Measurements from ENCODE around the gene EPN2. TPM values are rescaled to one million over a fixed set of nuclear protein-coding genes. Genes with fewer than 3 reads are reported as not detected.

EPN2 gene
- total RNA-seq, 2 experiments from 2014 or later = 20.1 to 20.4 TPM

DNA sequence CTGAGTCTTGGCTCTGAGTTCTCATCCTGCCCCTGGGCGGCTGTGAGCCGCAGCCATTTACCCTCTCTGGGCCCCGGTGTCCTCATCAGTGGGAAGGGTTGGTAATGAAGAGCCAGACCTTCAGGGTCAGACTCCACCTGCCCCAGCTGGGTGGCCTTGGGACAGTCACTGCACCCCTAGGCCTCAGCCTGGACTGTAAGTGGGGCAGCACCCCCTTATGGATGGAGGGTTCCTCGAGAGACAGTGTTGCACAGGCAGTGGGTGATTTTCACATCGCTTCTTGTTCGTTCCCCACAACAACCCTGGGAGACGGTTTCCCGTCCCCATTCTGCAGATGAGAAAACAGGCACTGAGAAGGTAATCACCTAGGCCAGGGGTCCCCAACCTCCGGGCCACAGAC lies 64.8 kb downstream of the EPN2 start:
- Histone ChIP-seq H3K79me2 (ENCODE audit: insufficient read depth, low read depth, low read length) (no peaks in the 10 kb centered on the region), H2AFZ (ENCODE audit: low read length) (no peak overlapping the region), H3K4me2 (ENCODE audit: low read length) (no peak overlapping the region), H3K9me2 (ENCODE audit: insufficient read depth, low read length) (no peaks in the 10 kb centered on the region), H3K4me1 (ENCODE audit: insufficient read depth, low read length, poor library complexity, severe bottlenecking) (peaks cover 55% of the 10 kb centered on the region), H3K27ac (ENCODE audit: low read depth, low read length, poor library complexity, severe bottlenecking) (no peak overlapping the region), H3K4me3 (ENCODE audit: low read depth, low read length, poor library complexity, severe bottlenecking) (no peak overlapping the region), H4K20me1 (ENCODE audit: insufficient read depth, low read length) (peaks cover 20% of the 10 kb centered on the region), H3K9me3 (ENCODE audit: low read length) (no peaks in the 10 kb centered on the region), H3K36me3 (ENCODE audit: insufficient read depth, low read length) (no peaks in the 10 kb centered on the region)
- ChIA-PET CTCF (ENCODE audit: unreplicated experiment) (no interaction called here), POLR2A (no interaction called here)
- no TSS peak for BruUV-seq (replicated peaks)
- DNase-seq (ENCODE audit: low spot score) = no peak
- TF ChIP-seq, protein P1, sequence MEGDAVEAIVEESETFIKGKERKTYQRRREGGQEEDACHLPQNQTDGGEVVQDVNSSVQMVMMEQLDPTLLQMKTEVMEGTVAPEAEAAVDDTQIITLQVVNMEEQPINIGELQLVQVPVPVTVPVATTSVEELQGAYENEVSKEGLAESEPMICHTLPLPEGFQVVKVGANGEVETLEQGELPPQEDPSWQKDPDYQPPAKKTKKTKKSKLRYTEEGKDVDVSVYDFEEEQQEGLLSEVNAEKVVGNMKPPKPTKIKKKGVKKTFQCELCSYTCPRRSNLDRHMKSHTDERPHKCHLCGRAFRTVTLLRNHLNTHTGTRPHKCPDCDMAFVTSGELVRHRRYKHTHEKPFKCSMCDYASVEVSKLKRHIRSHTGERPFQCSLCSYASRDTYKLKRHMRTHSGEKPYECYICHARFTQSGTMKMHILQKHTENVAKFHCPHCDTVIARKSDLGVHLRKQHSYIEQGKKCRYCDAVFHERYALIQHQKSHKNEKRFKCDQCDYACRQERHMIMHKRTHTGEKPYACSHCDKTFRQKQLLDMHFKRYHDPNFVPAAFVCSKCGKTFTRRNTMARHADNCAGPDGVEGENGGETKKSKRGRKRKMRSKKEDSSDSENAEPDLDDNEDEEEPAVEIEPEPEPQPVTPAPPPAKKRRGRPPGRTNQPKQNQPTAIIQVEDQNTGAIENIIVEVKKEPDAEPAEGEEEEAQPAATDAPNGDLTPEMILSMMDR (conservative IDR thresholded peaks at IDR 0.05; ENCODE audit: low read length) = no peak
- TF ChIP-seq EZH2phosphoT487 (IDR thresholded peaks at IDR 0.05; ENCODE audit: borderline replicate concordance, low read depth, low read length) = no peak
- intact Hi-C loops (cut with micrococcal nuclease; ENCODE audit: unreplicated experiment) = no loop called here

DNA sequence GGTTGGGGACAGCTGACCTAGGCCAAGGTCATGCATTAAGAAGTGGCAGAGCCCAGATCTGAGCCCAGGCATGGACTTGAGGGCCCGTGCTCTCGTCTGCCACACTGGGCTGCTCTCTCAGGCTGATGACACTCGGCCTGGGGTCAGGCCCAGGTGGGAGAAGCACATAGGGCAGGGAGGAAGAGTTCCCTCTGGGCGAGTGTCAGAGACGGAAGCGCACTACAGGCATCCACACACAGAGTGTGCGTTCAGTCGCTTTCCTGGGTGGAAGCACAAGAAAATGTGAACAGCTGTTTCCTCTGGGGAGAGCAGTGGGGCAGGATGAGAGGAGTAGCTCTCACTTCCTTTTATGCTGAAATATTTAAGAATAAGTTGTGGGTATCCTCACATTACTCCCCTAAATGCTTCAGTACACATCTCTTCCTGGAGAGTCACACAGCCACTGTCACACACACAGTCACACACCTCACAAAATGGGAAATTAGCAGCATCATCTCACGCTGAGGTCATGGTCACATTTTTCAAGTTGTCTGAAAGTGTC lies 65.7 kb downstream of the EPN2 start:
- Histone ChIP-seq H3K4me2 (ENCODE audit: low read length) (peak overlapping the region; percentile 82), H3K4me1 (ENCODE audit: insufficient read depth, low read length, poor library complexity, severe bottlenecking) (peaks cover 64% of the 10 kb centered on the region), H3K9me2 (ENCODE audit: insufficient read depth, low read length) (no peaks in the 10 kb centered on the region), H3K36me3 (ENCODE audit: insufficient read depth, low read length) (no peaks in the 10 kb centered on the region), H4K20me1 (ENCODE audit: insufficient read depth, low read length) (peaks cover 20% of the 10 kb centered on the region), H3K27ac (ENCODE audit: low read depth, low read length, poor library complexity, severe bottlenecking) (peak overlapping the region; percentile 28), H3K9me3 (ENCODE audit: low read length) (no peaks in the 10 kb centered on the region), H3K79me2 (ENCODE audit: insufficient read depth, low read depth, low read length) (no peaks in the 10 kb centered on the region), H2AFZ (ENCODE audit: low read length) (no peak overlapping the region), H3K4me3 (ENCODE audit: low read depth, low read length, poor library complexity, severe bottlenecking) (peak overlapping the region; percentile 41)
- ChIA-PET POLR2A (no interaction called here), CTCF (ENCODE audit: unreplicated experiment) (no interaction called here)
- no TSS peak for BruUV-seq (replicated peaks)
- peak; percentile 70 for DNase-seq (ENCODE audit: low spot score)
- intact Hi-C loops (cut with micrococcal nuclease; ENCODE audit: unreplicated experiment) = no loop called here
- TF ChIP-seq, protein P1 (conservative IDR thresholded peaks at IDR 0.05; ENCODE audit: low read length) = no peak
- TF ChIP-seq EZH2phosphoT487 (IDR thresholded peaks at IDR 0.05; ENCODE audit: borderline replicate concordance, low read depth, low read length) = no peak

- peak overlapping the region; percentile 82 for H3K4me2 ChIP-seq (ENCODE audit: low read length)
- intact Hi-C loops (cut with micrococcal nuclease; ENCODE audit: unreplicated experiment) = no loop called here
- peak; percentile 35 for DNase-seq (ENCODE audit: low spot score)
- H3K4me3 ChIP-seq (ENCODE audit: low read depth, low read length, poor library complexity, severe bottlenecking) = peak overlapping the region; percentile 41
- no peak overlapping the region for H2AFZ ChIP-seq (ENCODE audit: low read length)
- H3K27ac ChIP-seq (ENCODE audit: low read depth, low read length, poor library complexity, severe bottlenecking) = peak overlapping the region; percentile 28
- peaks cover 20% of the 10 kb centered on the region for H4K20me1 ChIP-seq (ENCODE audit: insufficient read depth, low read length)
- no peaks in the 10 kb centered on the region for H3K36me3 ChIP-seq (ENCODE audit: insufficient read depth, low read length)
- peaks cover 69% of the 10 kb centered on the region for H3K4me1 ChIP-seq (ENCODE audit: insufficient read depth, low read length, poor library complexity, severe bottlenecking)
- no peaks in the 10 kb centered on the region for H3K9me2 ChIP-seq (ENCODE audit: insufficient read depth, low read length)
- CTCF ChIA-PET (ENCODE audit: unreplicated experiment) = no interaction called here
- no TSS peak for BruUV-seq (replicated peaks)
- H3K79me2 ChIP-seq (ENCODE audit: insufficient read depth, low read depth, low read length) = no peaks in the 10 kb centered on the region
- POLR2A ChIA-PET = interaction anchor here (1.1 kb wide), 1 partner anchor 18 kb away, joined by 3 read pairs; no protein-coding TSS in a partner anchor
- TF ChIP-seq, protein P1 (conservative IDR thresholded peaks at IDR 0.05; ENCODE audit: low read length) = no peak
- TF ChIP-seq EZH2phosphoT487 (IDR thresholded peaks at IDR 0.05; ENCODE audit: borderline replicate concordance, low read depth, low read length) = no peak
- no peaks in the 10 kb centered on the region for H3K9me3 ChIP-seq (ENCODE audit: low read length)
Measured at GRCh38 chr17:19303367-19303776, 66.2 kb downstream of the EPN2 start.

Data from OCI-LY7 (cell line).